ENCODE results near the gene ST6GALNAC6.

Gene ST6GALNAC6

GRCh38 chr9:127898433-127899127 is 823 bp downstream of the ST6GALNAC6 start:
- Histone ChIP-seq H3K9me3 (replicated peaks in 1 of 11) (peaks cover 0 to 18% (median 7%) of the 10 kb centered on the region in 11 experiments; a peak in 16 of 22 replicates), H3K9ac (peak overlapping the region; percentile 86 to 96 (median 91)), H3K27ac (peak overlapping the region; percentile 52 to 92 (median 89); a peak in 21 of 22 replicates), H3K27me3 (no peaks in the 10 kb centered on the region), H3K4me2 (peak overlapping the region; percentile 89 to 98 (median 94)), H3K4me3 (peak overlapping the region; percentile 80 to 98 (median 95)), H4K20me1 (peaks cover 6 to 50% (median 30%) of the 10 kb centered on the region in 11 experiments; a peak in 21 of 22 replicates), H3K4me1 (peaks cover 59 to 70% (median 67%) of the 10 kb centered on the region in 10 experiments), H3K36me3 (peaks cover 29 to 35% (median 34%) of the 10 kb centered on the region in 11 experiments)
- TF ChIP-seq Cebpa-rat (IDR thresholded peaks at IDR 0.05) = no peak

- Histone ChIP-seq H3K27ac (peak overlapping the region in 9 of 11 experiments; percentile 36 to 91 (median 47); a peak in 14 of 22 replicates), H3K4me2 (peak overlapping the region; percentile 89 to 98 (median 94)), H3K4me1 (peaks cover 45 to 63% (median 54%) of the 10 kb centered on the region in 10 experiments), H3K4me3 (peak overlapping the region; percentile 35 to 98 (median 95); a peak in 14 of 20 replicates), H3K9ac (peak overlapping the region; percentile 34 to 96 (median 88); a peak in 19 of 22 replicates), H3K27me3 (no peaks in the 10 kb centered on the region), H3K9me3 (replicated peaks in 1 of 11) (peaks cover 0 to 25% (median 13%) of the 10 kb centered on the region in 11 experiments; a peak in 16 of 22 replicates), H4K20me1 (peaks cover 6 to 61% (median 33%) of the 10 kb centered on the region in 11 experiments; a peak in 21 of 22 replicates), H3K36me3 (peaks cover 42 to 49% (median 48%) of the 10 kb centered on the region in 11 experiments)
- TF ChIP-seq Cebpa-rat (IDR thresholded peaks at IDR 0.05) = no peak
These were observed 2.2 kb downstream of the ST6GALNAC6 start for GRCh38 chr9:127897193-127897692.

GRCh38 chr9:127896395-127897192 is 2.8 kb downstream of the ST6GALNAC6 start:
- peak overlapping the region; percentile 23 to 56 (median 44); a peak in 15 of 22 replicates for H3K9ac ChIP-seq
- H3K4me2 ChIP-seq = peak overlapping the region; percentile 89 to 98 (median 94)
- peak overlapping the region in 4 of 10 experiments; percentile 3 to 98 (median 57); a peak in 3 of 20 replicates for H3K4me3 ChIP-seq
- peaks cover 0 to 25% (median 13%) of the 10 kb centered on the region in 11 experiments; a peak in 16 of 22 replicates for H3K9me3 ChIP-seq (replicated peaks in 1 of 11)
- H4K20me1 ChIP-seq = peaks cover 6 to 61% (median 33%) of the 10 kb centered on the region in 11 experiments; a peak in 21 of 22 replicates
- H3K4me1 ChIP-seq = peaks cover 41 to 57% (median 47%) of the 10 kb centered on the region in 10 experiments
- no peak for TF ChIP-seq Cebpa-rat (IDR thresholded peaks at IDR 0.05)
- peaks cover 46 to 54% (median 52%) of the 10 kb centered on the region in 11 experiments for H3K36me3 ChIP-seq
- peak overlapping the region in 8 of 11 experiments; percentile 26 to 54 (median 40); a peak in 13 of 22 replicates for H3K27ac ChIP-seq
- no peaks in the 10 kb centered on the region for H3K27me3 ChIP-seq

- H3K9me3 ChIP-seq (replicated peaks in 1 of 11) = peaks cover 0 to 25% (median 13%) of the 10 kb centered on the region in 11 experiments; a peak in 16 of 22 replicates
- no peak overlapping the region for H3K27ac ChIP-seq
- peaks cover 33 to 49% (median 40%) of the 10 kb centered on the region in 10 experiments for H3K4me1 ChIP-seq
- H3K4me2 ChIP-seq = 0 out of 22 replicates have a peak overlapping the region, but pooled peaks of 1 of the 11 experiments have one; percentile 91
- peaks cover 6 to 65% (median 33%) of the 10 kb centered on the region in 11 experiments; a peak in 21 of 22 replicates for H4K20me1 ChIP-seq
- no peak for TF ChIP-seq Cebpa-rat (IDR thresholded peaks at IDR 0.05)
- peaks cover 52 to 60% (median 58%) of the 10 kb centered on the region in 11 experiments for H3K36me3 ChIP-seq
- peak overlapping the region in 1 of 11 experiments; percentile 56; a peak in 1 of 22 replicates for H3K9ac ChIP-seq
- no peak overlapping the region for H3K4me3 ChIP-seq
- H3K27me3 ChIP-seq = no peaks in the 10 kb centered on the region
These were observed 3.6 kb downstream of the ST6GALNAC6 start for GRCh38 chr9:127895811-127896210.

- H3K4me3 ChIP-seq = no peak overlapping the region
- H4K20me1 ChIP-seq = peaks cover 6 to 72% (median 33%) of the 10 kb centered on the region in 11 experiments; a peak in 21 of 22 replicates
- peaks cover 34 to 50% (median 41%) of the 10 kb centered on the region in 10 experiments for H3K4me1 ChIP-seq
- no peaks in the 10 kb centered on the region for H3K27me3 ChIP-seq
- no peak for TF ChIP-seq Cebpa-rat (IDR thresholded peaks at IDR 0.05)
- peaks cover 63 to 81% (median 77%) of the 10 kb centered on the region in 11 experiments for H3K36me3 ChIP-seq
- H3K9ac ChIP-seq = no peak overlapping the region
- H3K27ac ChIP-seq = no peak overlapping the region
- peaks cover 0 to 25% (median 13%) of the 10 kb centered on the region in 11 experiments; a peak in 16 of 22 replicates for H3K9me3 ChIP-seq (replicated peaks in 1 of 11)
- no peak overlapping the region for H3K4me2 ChIP-seq
These were observed 6.0 kb downstream of the ST6GALNAC6 start for GRCh38 chr9:127893392-127893791.

GRCh38 chr9:127892831-127893230 is 6.6 kb downstream of the ST6GALNAC6 start:
- no peak for TF ChIP-seq Cebpa-rat (IDR thresholded peaks at IDR 0.05)
- peaks cover 63 to 86% (median 77%) of the 10 kb centered on the region in 11 experiments for H3K36me3 ChIP-seq
- H3K4me1 ChIP-seq = peaks cover 34 to 50% (median 40%) of the 10 kb centered on the region in 10 experiments
- no peak overlapping the region for H3K4me2 ChIP-seq
- H3K9ac ChIP-seq = no peak overlapping the region
- H3K9me3 ChIP-seq (replicated peaks in 1 of 11) = peaks cover 0 to 25% (median 13%) of the 10 kb centered on the region in 11 experiments; a peak in 16 of 22 replicates
- H3K27ac ChIP-seq = no peak overlapping the region
- H3K27me3 ChIP-seq = no peaks in the 10 kb centered on the region
- no peak overlapping the region for H3K4me3 ChIP-seq
- peaks cover 6 to 66% (median 27%) of the 10 kb centered on the region in 11 experiments; a peak in 21 of 22 replicates for H4K20me1 ChIP-seq

GRCh38 chr9:127890053-127890452 is 9.3 kb downstream of the ST6GALNAC6 start:
- Histone ChIP-seq H3K4me3 (no peak overlapping the region), H3K4me1 (peaks cover 45 to 56% (median 51%) of the 10 kb centered on the region in 10 experiments), H3K27ac (peak overlapping the region in 1 of 11 experiments; percentile 6; a peak in 1 of 22 replicates), H3K36me3 (peaks cover 59 to 88% (median 76%) of the 10 kb centered on the region in 11 experiments), H4K20me1 (peaks cover 0 to 53% (median 2%) of the 10 kb centered on the region in 11 experiments; a peak in 12 of 22 replicates), H3K27me3 (no peaks in the 10 kb centered on the region), H3K9ac (no peak overlapping the region; a peak in 1 of 22 replicates), H3K4me2 (peak overlapping the region in 1 of 11 experiments; percentile 0; a peak in 1 of 22 replicates), H3K9me3 (replicated peaks in 1 of 11) (peaks cover 0 to 21% (median 13%) of the 10 kb centered on the region in 11 experiments; a peak in 16 of 22 replicates)
- TF ChIP-seq Cebpa-rat (IDR thresholded peaks at IDR 0.05) = no peak

- H4K20me1 ChIP-seq = peaks cover 0 to 48% (median 0%) of the 10 kb centered on the region in 11 experiments; a peak in 7 of 22 replicates
- H3K36me3 ChIP-seq = peaks cover 36 to 65% (median 54%) of the 10 kb centered on the region in 11 experiments
- no peaks in the 10 kb centered on the region for H3K27me3 ChIP-seq
- H3K4me1 ChIP-seq = peaks cover 68 to 77% (median 73%) of the 10 kb centered on the region in 10 experiments
- H3K4me2 ChIP-seq = peak overlapping the region; percentile 24 to 94 (median 87); a peak in 20 of 22 replicates
- no peak overlapping the region; a peak in 1 of 20 replicates for H3K4me3 ChIP-seq
- H3K9ac ChIP-seq = peak overlapping the region in 6 of 11 experiments; percentile 6 to 75 (median 54); a peak in 9 of 22 replicates
- no peak for TF ChIP-seq Cebpa-rat (IDR thresholded peaks at IDR 0.05)
- H3K27ac ChIP-seq = peak overlapping the region in 8 of 11 experiments; percentile 16 to 80 (median 64); a peak in 13 of 22 replicates
- H3K9me3 ChIP-seq (replicated peaks in 1 of 11) = peaks cover 0 to under 1% (median under 1%) of the 10 kb centered on the region in 11 experiments; a peak in 4 of 22 replicates
These were observed 11.6 kb downstream of the ST6GALNAC6 start for GRCh38 chr9:127887792-127888191.

Measured in BLaER1 treated with 17β-estradiol and CSF1 and Interleukin-3, amounts not matched to agents 10 nM and 100 nM (cell line).